PFSK-1 (cell line): ENCODE measurements around the gene JMJD1C.

Source experiments
- FOXP2 ChIP-seq: optimal IDR thresholded peaks from 2 replicates; pipeline ENCODE3; 2011; ENCODE audit warnings: borderline replicate concordance, control low read depth, inconsistent platforms; ENCODE audit not compliant: insufficient read depth; ENCODE audit errors: extremely low read length, extremely low read depth
- POLR2AphosphoS5 ChIP-seq: IDR thresholded peaks from 2 replicates; pipeline ENCODE4 v1.6.1; 2012; ENCODE audit warnings: low read depth, mild to moderate bottlenecking, control low read depth, low read length, moderate library complexity
- REST ChIP-seq, 2 experiments: IDR thresholded peaks; 2 replicates each; pipeline versions ENCODE4 v1.6.1 to v1.8.0; 2011 to 2012; ENCODE audit warnings: low read depth in 2 of 2, low read length in 2 of 2, control low read depth in 1 of 2, inconsistent platforms in 1 of 2, mild to moderate bottlenecking in 1 of 2, moderate library complexity in 1 of 2; ENCODE audit not compliant: insufficient read depth in 1 of 2
- SIN3A ChIP-seq: IDR thresholded peaks from 2 replicates; pipeline ENCODE4 v1.6.1; 2012; ENCODE audit warnings: mild to moderate bottlenecking, low read length, moderate library complexity, borderline replicate concordance; ENCODE audit not compliant: insufficient read depth
- TAF1 ChIP-seq: IDR thresholded peaks from 2 replicates; pipeline ENCODE4 v1.6.1; 2012; ENCODE audit warnings: low read length, control low read depth, borderline replicate concordance; ENCODE audit not compliant: insufficient read depth

JMJD1C gene

GRCh38 chr10:63466144-63466935 is 563 bp upstream of the JMJD1C start:
- TF ChIP-seq FOXP2 (no peak), TAF1 (peak; percentile 16; the same call in 1 of the 2 replicates)

DNA sequence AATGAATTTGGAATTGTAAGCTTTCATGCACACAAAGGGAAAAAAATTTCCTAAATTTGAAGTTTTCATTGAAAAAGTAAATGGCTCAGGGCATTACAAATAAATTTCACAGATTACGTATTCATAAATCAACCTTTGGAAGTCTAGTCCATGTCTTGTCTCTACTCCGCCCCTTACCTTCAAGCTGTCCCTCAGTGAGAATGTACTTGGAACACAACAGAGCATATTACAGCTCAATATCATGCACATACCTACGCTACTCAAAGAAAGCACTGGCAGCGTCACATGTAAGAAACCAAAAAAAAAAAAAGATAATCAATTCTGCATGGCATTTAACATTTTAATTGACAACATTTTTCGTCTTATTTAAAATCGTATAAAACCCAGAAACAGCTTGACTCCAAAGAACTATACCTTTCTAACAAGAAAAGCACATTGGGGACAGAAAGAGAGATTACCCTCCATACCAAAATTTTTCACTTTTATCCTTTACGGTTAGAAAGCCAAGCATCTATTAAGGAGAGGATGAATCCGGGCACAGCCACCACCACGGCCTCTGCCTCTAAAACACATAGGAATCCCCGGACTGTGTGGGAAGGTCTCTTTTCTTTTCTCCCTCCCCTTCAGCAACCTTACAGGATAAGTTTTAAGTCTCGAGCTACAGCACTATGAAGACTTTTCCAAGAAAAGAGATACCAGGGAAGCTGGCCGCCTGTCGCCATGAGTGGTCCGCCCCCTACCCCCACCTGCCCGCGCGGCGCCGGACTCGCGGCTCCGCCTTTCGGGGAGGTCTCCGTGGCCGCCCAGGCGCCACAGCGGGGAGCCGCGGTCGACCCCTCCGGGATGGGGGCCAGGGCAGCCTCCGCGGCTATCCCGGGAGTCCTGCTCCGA is 1.1 kb downstream of the JMJD1C start:
- TF ChIP-seq POLR2AphosphoS5 (no peak), REST (IDR thresholded peaks at IDR 0.05; ENCODE audit: insufficient read depth in 1 of 2, low read depth in 2 of 2, low read length in 2 of 2) (no peak), TAF1 (no peak), SIN3A (no peak), FOXP2 (no peak)

- TF ChIP-seq TAF1 = no peak
- no peak for TF ChIP-seq FOXP2
- no peak for TF ChIP-seq SIN3A
- TF ChIP-seq POLR2AphosphoS5 = no peak
Measured at GRCh38 chr10:63462442-63462841, 3.3 kb downstream of the JMJD1C start.

DNA sequence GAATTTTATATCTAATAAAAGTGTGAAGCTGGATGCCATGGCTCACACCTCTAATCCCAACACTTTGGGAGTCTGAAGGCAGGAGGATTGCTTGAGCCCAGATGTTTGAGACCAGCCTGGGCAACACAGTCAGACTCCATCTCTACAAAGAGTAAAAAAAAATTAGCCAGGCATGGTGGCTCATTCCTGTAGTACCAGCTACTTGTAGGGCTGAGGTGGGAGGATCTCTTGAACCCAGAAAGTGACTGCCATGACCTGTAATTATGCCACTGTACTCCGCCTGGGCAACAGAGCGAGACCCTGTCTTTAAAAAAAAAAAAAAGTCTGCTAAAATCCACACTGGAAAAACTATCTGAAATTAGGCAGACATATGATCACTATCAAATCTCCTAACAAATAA is 7.6 kb downstream of the JMJD1C start:
- TF ChIP-seq POLR2AphosphoS5 (no peak), REST (IDR thresholded peaks at IDR 0.05; ENCODE audit: insufficient read depth in 1 of 2, low read depth in 2 of 2, low read length in 2 of 2) (no peak), SIN3A (no peak), TAF1 (no peak), FOXP2 (no peak)

DNA sequence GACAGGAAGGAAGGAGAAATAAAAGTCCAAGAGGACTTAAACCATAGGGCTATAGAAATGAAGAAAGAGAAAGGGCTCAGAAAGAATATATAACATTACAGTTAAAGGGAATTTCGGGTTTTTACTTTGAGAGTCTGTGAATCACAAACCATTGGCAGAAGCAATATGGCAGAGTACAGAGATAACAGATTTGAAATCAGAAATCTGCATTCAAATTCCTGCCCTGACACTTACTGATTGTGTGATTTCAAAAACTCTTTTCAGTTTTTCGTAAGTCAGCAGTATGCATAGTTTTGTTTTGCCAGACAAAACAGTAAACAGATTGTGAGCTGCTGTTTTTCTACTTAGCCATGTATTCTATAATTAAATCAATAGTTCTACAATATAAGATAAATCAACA is 8.2 kb downstream of the JMJD1C start:
- no peak for TF ChIP-seq REST (IDR thresholded peaks at IDR 0.05; ENCODE audit: insufficient read depth in 1 of 2, low read depth in 2 of 2, low read length in 2 of 2)
- no peak for TF ChIP-seq FOXP2
- TF ChIP-seq POLR2AphosphoS5 = no peak
- TF ChIP-seq SIN3A = no peak
- TF ChIP-seq TAF1 = no peak
